WTC11 (cell line): Measurements from ENCODE around the gene HTN1. TPM values are rescaled to one million over a fixed set of nuclear protein-coding genes. Genes with fewer than 3 reads are reported as not detected.
"Not testable (repeated sequence)": the region's sequence is repeated elsewhere in the genome, so short reads cannot be mapped to it uniquely, and the experiment has no call there.

Experiments used
- ATAC-seq: fragments of 200-7000 bp; cut with Tn5 transposase; 2 replicates; pipeline ENCODE4 v1.10.0; 2021; ENCODE audit warnings: mild to moderate bottlenecking, moderate library complexity
- Bru-seq: library from RNA; stranded (reverse); fragments of 400-500 nt; gene quantifications from one replicate; lab custom pipeline; 2021; lab: Mats Ljungman, UMichigan
- CTCF ChIA-PET: fragments of 300-600 bp; sonication (Branson Sonifier 250); formaldehyde crosslinking; loops from one replicate; lab custom pipeline; 2021; ENCODE audit warnings: antibody characterized with exemption; lab: Charles Lee
- POLR2A ChIA-PET: fragments of 350-600 bp; sonication (Branson Sonifier 250); formaldehyde crosslinking; loops from one replicate; lab custom pipeline; 2021; ENCODE audit warnings: antibody characterized with exemption; lab: Charles Lee
- DNase-seq: peaks from one replicate; pipeline ENCODE4 v3.0.0; 2021; ENCODE audit warnings: low spot score
- H3K27ac Mint-ChIP-seq: 2 replicates; pipeline ENCODE4 v1.8.0; 2021; ENCODE audit warnings: mixed read lengths
- H3K27me3 Mint-ChIP-seq: 2 replicates; pipeline ENCODE4 v1.8.0; 2021; ENCODE audit warnings: low read depth, mild to moderate bottlenecking, moderate library complexity, mixed read lengths
- H3K36me3 Mint-ChIP-seq: 2 replicates; pipeline ENCODE4 v1.8.0; 2021; ENCODE audit warnings: mixed read lengths
- H3K4me1 Mint-ChIP-seq: 2 replicates; pipeline ENCODE4 v1.8.0; 2022; ENCODE audit warnings: mixed read lengths
- H3K4me3 Mint-ChIP-seq: 2 replicates; pipeline ENCODE4 v1.8.0; 2021; ENCODE audit warnings: mild to moderate bottlenecking, moderate library complexity, mixed read lengths
- H3K9me3 Mint-ChIP-seq: 2 replicates; pipeline ENCODE4 v1.8.0; 2021; ENCODE audit warnings: mixed read lengths
- ATF1 ChIP-seq: sonication (generic); formaldehyde crosslinking; IDR thresholded peaks from 2 replicates; pipeline ENCODE4 v1.8.1; 2023; ENCODE audit warnings: mild to moderate bottlenecking, moderate library complexity, missing genetic modification reagents
- ERG ChIP-seq: fragments of 250-450 bp; sonication (Bioruptor Pico); IDR thresholded peaks from 2 replicates; pipeline ENCODE4 v1.8.0; 2021; ENCODE audit warnings: mild to moderate bottlenecking
- GABPB1 ChIP-seq: sonication (generic); formaldehyde crosslinking; IDR thresholded peaks from 2 replicates; pipeline ENCODE4 v1.8.1; 2023; ENCODE audit warnings: mild to moderate bottlenecking, missing genetic modification reagents
- HMGA2 ChIP-seq: fragments of 250-450 bp; sonication (Bioruptor Pico); IDR thresholded peaks from 2 replicates; pipeline ENCODE4 v1.4.0; 2021; ENCODE audit warnings: mild to moderate bottlenecking, moderate library complexity
- JAZF1 ChIP-seq: fragments of 250-450 bp; sonication (Bioruptor Pico); IDR thresholded peaks from 2 replicates; pipeline ENCODE4 v1.9.0; 2021; ENCODE audit warnings: moderate library complexity, mild to moderate bottlenecking, inconsistent platforms
- MXD4 ChIP-seq: fragments of 250-450 bp; sonication (Bioruptor Pico); IDR thresholded peaks from 2 replicates; pipeline ENCODE4 v1.8.0; 2021; ENCODE audit warnings: mild to moderate bottlenecking, moderate library complexity, borderline replicate concordance
- NFATC4 ChIP-seq: fragments of 250-450 bp; sonication (Bioruptor Pico); IDR thresholded peaks from 2 replicates; pipeline ENCODE4 v1.9.0; 2021; ENCODE audit warnings: mild to moderate bottlenecking
- NFYB ChIP-seq: sonication (generic); formaldehyde crosslinking; conservative IDR thresholded peaks from 2 replicates; pipeline ENCODE4 v1.8.0; 2022; ENCODE audit warnings: low read depth, missing genetic modification reagents
- NR3C1 ChIP-seq: sonication (generic); formaldehyde crosslinking; conservative IDR thresholded peaks from 2 replicates; pipeline ENCODE4 v1.8.1; 2023; ENCODE audit warnings: low read depth, mild to moderate bottlenecking, missing genetic modification reagents
- RELA ChIP-seq: sonication (generic); formaldehyde crosslinking; IDR thresholded peaks from 2 replicates; pipeline ENCODE4 v1.8.1; 2022; ENCODE audit warnings: missing genetic modification reagents, mild to moderate bottlenecking, borderline replicate concordance
- TCF7 ChIP-seq: sonication (generic); formaldehyde crosslinking; IDR thresholded peaks from 2 replicates; pipeline ENCODE4 v1.8.0; 2022; ENCODE audit warnings: mild to moderate bottlenecking, low read depth, missing genetic modification reagents, moderate library complexity
- TEAD4 ChIP-seq: sonication (generic); formaldehyde crosslinking; IDR thresholded peaks from 2 replicates; pipeline ENCODE4 v1.8.0; 2022; ENCODE audit warnings: mild to moderate bottlenecking, missing genetic modification reagents
- TP53 ChIP-seq: sonication (generic); formaldehyde crosslinking; IDR thresholded peaks from 2 replicates; pipeline ENCODE4 v1.8.1; 2023; ENCODE audit warnings: mild to moderate bottlenecking, missing genetic modification reagents
- ZBTB21 ChIP-seq: sonication (generic); formaldehyde crosslinking; IDR thresholded peaks from 2 replicates; pipeline ENCODE4 v1.8.1; 2023; ENCODE audit warnings: mild to moderate bottlenecking, missing genetic modification reagents, borderline replicate concordance
- ZNF138 ChIP-seq: sonication (generic); formaldehyde crosslinking; conservative IDR thresholded peaks from 2 replicates; pipeline ENCODE4 v1.8.1; 2022; ENCODE audit warnings: mild to moderate bottlenecking, moderate library complexity, missing genetic modification reagents
- ZNF219 ChIP-seq: sonication (generic); formaldehyde crosslinking; IDR thresholded peaks from 2 replicates; pipeline ENCODE4 v1.8.0; 2023; ENCODE audit warnings: missing genetic modification reagents, mild to moderate bottlenecking, borderline replicate concordance
- ZNF232 ChIP-seq: sonication (generic); formaldehyde crosslinking; IDR thresholded peaks from 2 replicates; pipeline ENCODE4 v1.8.0; 2022; ENCODE audit warnings: mild to moderate bottlenecking, missing genetic modification reagents
- ZNF263 ChIP-seq: sonication (generic); formaldehyde crosslinking; IDR thresholded peaks from 2 replicates; pipeline ENCODE4 v1.8.1; 2022; ENCODE audit warnings: low read depth, mild to moderate bottlenecking, moderate library complexity, missing genetic modification reagents
- ZNF425 ChIP-seq: fragments of 250-450 bp; sonication (Bioruptor Pico); conservative IDR thresholded peaks from 2 replicates; pipeline ENCODE4 v1.9.0; 2021; ENCODE audit warnings: mild to moderate bottlenecking
- long read RNA-seq, 3 experiments: library from RNA in 1 of 3; library from capped mRNA in 1 of 3; library from polyadenylated mRNA in 1 of 3; unstranded in 2 of 3; stranded (forward) in 1 of 3; transcript quantifications; one replicate each; pipeline ENCODE4 v2.0.0, GENCODE V29; 2021
- total RNA-seq: library from RNA; stranded (reverse); gene quantifications from 3 replicates; pipeline ENCODE4 v1.2.3, GENCODE V29; 2021
- TF ChIP-seq, protein P1 (sequence below): sonication (generic); formaldehyde crosslinking; IDR thresholded peaks from 2 replicates; pipeline ENCODE4 v1.8.0; 2022; ENCODE audit warnings: mild to moderate bottlenecking, missing genetic modification reagents
- TF ChIP-seq, protein P2 (sequence below): sonication (generic); formaldehyde crosslinking; IDR thresholded peaks from 2 replicates; pipeline ENCODE4 v1.8.0; 2022; ENCODE audit warnings: mild to moderate bottlenecking, missing genetic modification reagents
- TF ChIP-seq, protein P3 (sequence below): fragments of 250-450 bp; sonication (Bioruptor Pico); IDR thresholded peaks from 2 replicates; pipeline ENCODE4 v2.1.2; 2022; ENCODE audit warnings: mild to moderate bottlenecking, moderate library complexity

Gene HTN1
- total RNA-seq = not detected in 3 replicates
- not detected for Bru-seq, nascent RNA
- long read RNA-seq, experiment 1 = 0 reads
- long read RNA-seq, experiment 2 = 0 reads
- long read RNA-seq, experiment 3 = 0 reads

GRCh38 chr4:70050138-70050537, at the start of gene HTN1:
TSS of gene HTN1 (plus strand) at chr4:70050438. CDS start at chr4:70053077, 2,639 bp downstream.
- H3K36me3 Mint-ChIP-seq, H3K27ac Mint-ChIP-seq, ATAC-seq, POLR2A ChIA-PET, H3K27me3 Mint-ChIP-seq, H3K4me1 Mint-ChIP-seq, CTCF ChIA-PET, H3K4me3 Mint-ChIP-seq, H3K9me3 Mint-ChIP-seq, DNase-seq: not testable (repeated sequence)

GRCh38 chr4:70000711-70001110, 49.5 kb upstream of the HTN1 start:
- CTCF ChIA-PET = no interaction called here
- no peak overlapping the region for H3K27ac Mint-ChIP-seq
- ATAC-seq (no peak), DNase-seq (no peak)
- no peaks in the 10 kb centered on the region for H3K9me3 Mint-ChIP-seq
- TF ChIP-seq MXD4 (no peak), ZNF425 (CRISPR knock-in tag) (no peak), ERG (CRISPR knock-in tag) (no peak), GABPB1 (CRISPR knock-in tag) (no peak), ZBTB21 (CRISPR knock-in tag) (no peak)
- TF ChIP-seq, protein P1, sequence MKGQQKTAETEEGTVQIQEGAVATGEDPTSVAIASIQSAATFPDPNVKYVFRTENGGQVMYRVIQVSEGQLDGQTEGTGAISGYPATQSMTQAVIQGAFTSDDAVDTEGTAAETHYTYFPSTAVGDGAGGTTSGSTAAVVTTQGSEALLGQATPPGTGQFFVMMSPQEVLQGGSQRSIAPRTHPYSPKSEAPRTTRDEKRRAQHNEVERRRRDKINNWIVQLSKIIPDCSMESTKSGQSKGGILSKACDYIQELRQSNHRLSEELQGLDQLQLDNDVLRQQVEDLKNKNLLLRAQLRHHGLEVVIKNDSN (CRISPR knock-in tag) = no peak
- TF ChIP-seq, protein P2, sequence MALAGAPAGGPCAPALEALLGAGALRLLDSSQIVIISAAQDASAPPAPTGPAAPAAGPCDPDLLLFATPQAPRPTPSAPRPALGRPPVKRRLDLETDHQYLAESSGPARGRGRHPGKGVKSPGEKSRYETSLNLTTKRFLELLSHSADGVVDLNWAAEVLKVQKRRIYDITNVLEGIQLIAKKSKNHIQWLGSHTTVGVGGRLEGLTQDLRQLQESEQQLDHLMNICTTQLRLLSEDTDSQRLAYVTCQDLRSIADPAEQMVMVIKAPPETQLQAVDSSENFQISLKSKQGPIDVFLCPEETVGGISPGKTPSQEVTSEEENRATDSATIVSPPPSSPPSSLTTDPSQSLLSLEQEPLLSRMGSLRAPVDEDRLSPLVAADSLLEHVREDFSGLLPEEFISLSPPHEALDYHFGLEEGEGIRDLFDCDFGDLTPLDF = no peak
- TF ChIP-seq, all 79 proteins: peak for 0
- no peaks in the 10 kb centered on the region for H3K36me3 Mint-ChIP-seq
- POLR2A ChIA-PET = no interaction called here
- H3K4me1 Mint-ChIP-seq = peaks cover 3% of the 10 kb centered on the region; the same call in 1 of the 2 replicates
- no peaks in the 10 kb centered on the region for H3K27me3 Mint-ChIP-seq
- no peak overlapping the region for H3K4me3 Mint-ChIP-seq

- H3K27me3 Mint-ChIP-seq = no peaks in the 10 kb centered on the region
- H3K9me3 Mint-ChIP-seq = no peaks in the 10 kb centered on the region
- ChIA-PET POLR2A (no interaction called here), CTCF (no interaction called here)
- DNase-seq (no peak), ATAC-seq (no peak)
- H3K27ac Mint-ChIP-seq = no peak overlapping the region
- H3K4me1 Mint-ChIP-seq = peaks cover 3% of the 10 kb centered on the region; the same call in 1 of the 2 replicates
- no peak overlapping the region for H3K4me3 Mint-ChIP-seq
- H3K36me3 Mint-ChIP-seq = no peaks in the 10 kb centered on the region
- TF ChIP-seq, protein P3, sequence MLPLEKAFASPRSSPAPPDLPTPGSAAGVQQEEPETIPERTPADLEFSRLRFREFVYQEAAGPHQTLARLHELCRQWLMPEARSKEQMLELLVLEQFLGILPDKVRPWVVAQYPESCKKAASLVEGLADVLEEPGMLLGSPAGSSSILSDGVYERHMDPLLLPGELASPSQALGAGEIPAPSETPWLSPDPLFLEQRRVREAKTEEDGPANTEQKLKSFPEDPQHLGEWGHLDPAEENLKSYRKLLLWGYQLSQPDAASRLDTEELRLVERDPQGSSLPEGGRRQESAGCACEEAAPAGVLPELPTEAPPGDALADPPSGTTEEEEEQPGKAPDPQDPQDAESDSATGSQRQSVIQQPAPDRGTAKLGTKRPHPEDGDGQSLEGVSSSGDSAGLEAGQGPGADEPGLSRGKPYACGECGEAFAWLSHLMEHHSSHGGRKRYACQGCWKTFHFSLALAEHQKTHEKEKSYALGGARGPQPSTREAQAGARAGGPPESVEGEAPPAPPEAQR (CRISPR knock-in tag) = no peak
- TF ChIP-seq NFATC4 = no peak
- TF ChIP-seq TP53 (CRISPR knock-in tag) = no peak
- TF ChIP-seq ZNF232 (CRISPR knock-in tag) = no peak
- TF ChIP-seq NR3C1 (CRISPR knock-in tag) = no peak
- TF ChIP-seq ZNF138 (CRISPR knock-in tag) = no peak
- no peak for TF ChIP-seq HMGA2
- TF ChIP-seq ZNF425 (CRISPR knock-in tag) = no peak
- no peak for TF ChIP-seq ZNF263
- TF ChIP-seq ATF1 (CRISPR knock-in tag) = no peak
- no peak for TF ChIP-seq TCF7 (CRISPR knock-in tag)
- no peak for TF ChIP-seq ZNF219 (CRISPR knock-in tag)
- no peak for TF ChIP-seq ZBTB21 (CRISPR knock-in tag)
- TF ChIP-seq RELA (CRISPR knock-in tag) = no peak
- no peak for TF ChIP-seq TEAD4 (CRISPR knock-in tag)
- TF ChIP-seq NFYB (CRISPR knock-in tag) = no peak
- no peak for TF ChIP-seq JAZF1 (CRISPR knock-in tag)
These were observed 47.7 kb upstream of the HTN1 start for GRCh38 chr4:70002507-70002906.
